Psoas muscle (tissue), 8 donors: Measurements from ENCODE around the gene YWHAG. TPM values are rescaled to one million over a fixed set of nuclear protein-coding genes. Genes with fewer than 3 reads are reported as not detected.
A peak's percentile ranks its signal among the peaks of the same experiment; 100 is the strongest.

Experiments
- ATAC-seq, 4 donors: fragments of 200-7000 bp; cut with Tn5 transposase; one replicate each; pipeline ENCODE4 v1.9.1; 2020; ENCODE audit warnings: moderate library complexity in 3 of 4, mild to moderate bottlenecking in 2 of 4
- DNase-seq, 2 donors: peaks; one replicate each; pipeline ENCODE4 v3.0.0-alpha.2; 2020
- H3K27ac ChIP-seq: fragments of 200-600 bp; one replicate; pipeline ENCODE4 v1.8.0; 2022
- H3K27me3 ChIP-seq, 3 donors: fragments of 200-600 bp in 1 of 3; one replicate each; pipeline versions ENCODE4 v1.6.1 to v1.8.0; 2013 to 2022; ENCODE audit warnings: low read length in 2 of 3, mild to moderate bottlenecking in 2 of 3, moderate library complexity in 1 of 3; ENCODE audit not compliant: insufficient read depth in 3 of 3
- H3K36me3 ChIP-seq, 2 donors: fragments of 200-600 bp in 1 of 2; one replicate each; pipeline versions ENCODE4 v1.6.1 to v1.8.0; 2013 to 2022; ENCODE audit warnings: low read depth in 1 of 2, mild to moderate bottlenecking in 1 of 2, moderate library complexity in 1 of 2; ENCODE audit not compliant: insufficient read depth in 1 of 2
- H3K4me1 ChIP-seq: fragments of 200-600 bp; one replicate; pipeline ENCODE4 v1.8.0; 2022
- H3K4me3 ChIP-seq: fragments of 200-600 bp; one replicate; pipeline ENCODE4 v1.8.0; 2022; ENCODE audit warnings: mild to moderate bottlenecking
- H3K9me3 ChIP-seq: fragments of 200-600 bp; one replicate; pipeline ENCODE4 v1.8.0; 2022
- WGBS, 3 donors: extraction: QIAGEN DNeasy Blood & Tissue Kit; methylation state at CpG; one replicate each; pipeline versions ENCODE4 v1.1.6 to v1.1.7; 2013; 5-methylcytosine and 5-hydroxymethylcytosine counted together
- intact Hi-C, 2 donors: fragments of 100-400 bp; cut with DNase I; formaldehyde crosslinking; loops; one replicate each; pipeline versions ENCODE4 v1.11.0 to v1.14.2; 2022
- polyA plus RNA-seq, 3 donors: library from polyadenylated mRNA; stranded (reverse); fragments of 200-250 nt; gene quantifications; one replicate each; pipeline ENCODE4 v1.2.3, GENCODE V29; 2013
- total RNA-seq, 4 donors: library from RNA; stranded (reverse); fragmentation: NEBNext Ultra II Directional in 2 of 4; extraction: Animal tissue kit (Norgen Biotek cat#: 25700) in 2 of 4; gene quantifications; one replicate each; pipeline versions ENCODE4 v1.2.1 to v1.2.4, GENCODE V29; 2021 to 2023
- TF ChIP-seq, protein P1 (sequence below): fragments of 200-600 bp; IDR thresholded peaks from one replicate; pipeline ENCODE4 v1.8.0; 2022; ENCODE audit warnings: antibody characterized with exemption
- donor health status: healthy with polysubstance abuse.
- donor health status: DM: no; HTN: no; CAD: no; lungs with moderate emphysema.
- donor health status: Bipolar disorder and iron deficiency.
- donor health status: healthy.
- donor health status: DM: yes; HTN: yes; CAD: no.
- donor health status: DM: no; HTN: no; CAD: no.
- donor health status: DM: no; HTN: no; CAD: no.
- donor health status: DM: yes; HTN: yes; CAD: no.

YWHAG gene
- total and polyA plus RNA-seq, 7 donors: 204 to 523 (median 398) TPM

DNA sequence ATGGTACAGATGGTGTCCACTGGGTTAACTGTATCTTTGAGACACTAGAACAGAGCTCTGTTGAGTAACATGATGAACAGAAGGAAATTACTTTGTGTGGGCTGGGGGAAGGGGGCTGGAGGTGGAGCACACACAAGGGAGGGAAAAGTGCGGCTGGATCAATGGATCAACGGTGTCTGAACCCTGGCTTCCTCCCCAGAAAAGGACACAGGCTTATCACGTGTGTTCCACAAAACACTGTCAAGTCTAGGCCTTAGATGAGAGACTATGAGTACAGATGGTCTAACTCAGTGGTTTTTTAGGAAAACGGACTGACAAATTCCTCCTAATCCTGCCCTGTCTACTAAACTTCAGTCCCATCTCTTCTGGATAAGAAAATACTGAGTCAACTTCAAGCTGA lies 28.5 kb downstream of the YWHAG start:
- intact Hi-C loops: no loop called here
- WGBS, 3 donors: 56 to 67% (median 57%) methylated on average over 4 of the region's 4 CpGs
- no peak for DNase-seq
- TF ChIP-seq, protein P1, sequence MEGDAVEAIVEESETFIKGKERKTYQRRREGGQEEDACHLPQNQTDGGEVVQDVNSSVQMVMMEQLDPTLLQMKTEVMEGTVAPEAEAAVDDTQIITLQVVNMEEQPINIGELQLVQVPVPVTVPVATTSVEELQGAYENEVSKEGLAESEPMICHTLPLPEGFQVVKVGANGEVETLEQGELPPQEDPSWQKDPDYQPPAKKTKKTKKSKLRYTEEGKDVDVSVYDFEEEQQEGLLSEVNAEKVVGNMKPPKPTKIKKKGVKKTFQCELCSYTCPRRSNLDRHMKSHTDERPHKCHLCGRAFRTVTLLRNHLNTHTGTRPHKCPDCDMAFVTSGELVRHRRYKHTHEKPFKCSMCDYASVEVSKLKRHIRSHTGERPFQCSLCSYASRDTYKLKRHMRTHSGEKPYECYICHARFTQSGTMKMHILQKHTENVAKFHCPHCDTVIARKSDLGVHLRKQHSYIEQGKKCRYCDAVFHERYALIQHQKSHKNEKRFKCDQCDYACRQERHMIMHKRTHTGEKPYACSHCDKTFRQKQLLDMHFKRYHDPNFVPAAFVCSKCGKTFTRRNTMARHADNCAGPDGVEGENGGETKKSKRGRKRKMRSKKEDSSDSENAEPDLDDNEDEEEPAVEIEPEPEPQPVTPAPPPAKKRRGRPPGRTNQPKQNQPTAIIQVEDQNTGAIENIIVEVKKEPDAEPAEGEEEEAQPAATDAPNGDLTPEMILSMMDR: no peak
- no peak for ATAC-seq
- Histone ChIP-seq H3K27me3 (no peaks in the 10 kb centered on the region), H3K27ac (peak overlapping the region; percentile 72), H3K4me3 (no peak overlapping the region), H3K9me3 (no peaks in the 10 kb centered on the region), H3K4me1 (peaks cover 79% of the 10 kb centered on the region), H3K36me3 (peaks cover 0 to 46% of the 10 kb centered on the region in 2 donors)

- TF ChIP-seq, protein P1: no peak
- WGBS, 3 donors: 88 to 91% (median 90%) methylated on average over 29 of the region's 29 CpGs
- ATAC-seq: no peak
- H3K36me3 ChIP-seq: peaks cover 0 to 51% of the 10 kb centered on the region in 2 donors
- no peaks in the 10 kb centered on the region for H3K9me3 ChIP-seq
- intact Hi-C loops: no loop called here
- no peaks in the 10 kb centered on the region for H3K27me3 ChIP-seq
- peaks cover 84% of the 10 kb centered on the region for H3K4me1 ChIP-seq
- no peak for DNase-seq
- H3K27ac ChIP-seq: peak overlapping the region; percentile 72
- H3K4me3 ChIP-seq: no peak overlapping the region
These were observed 29.3 kb downstream of the YWHAG start for GRCh38 chr7:76329479-76329878.

DNA sequence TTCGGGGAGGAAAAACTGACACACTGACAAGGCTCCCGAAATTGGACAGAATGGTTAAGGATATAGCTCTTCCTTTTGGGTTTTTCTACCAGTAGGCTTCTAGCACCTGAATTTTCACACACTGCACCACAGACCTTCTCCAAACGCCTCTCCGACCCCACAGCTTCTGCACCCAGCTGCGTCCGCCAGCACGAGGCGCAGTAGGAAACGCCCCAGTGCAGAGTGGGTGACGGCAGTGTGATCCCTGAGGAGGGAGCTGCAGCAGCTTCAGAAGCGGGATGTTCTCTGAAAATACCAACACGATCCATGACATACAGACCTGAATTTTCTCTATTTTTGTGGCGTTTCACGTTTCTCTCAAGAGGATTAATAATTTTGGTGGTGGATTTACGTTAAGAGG lies 30.4 kb downstream of the YWHAG start:
- no peak for ATAC-seq
- WGBS, 3 donors: 71 to 82% (median 72%) methylated on average over 15 of the region's 15 CpGs
- Histone ChIP-seq H3K27me3 (no peaks in the 10 kb centered on the region), H3K9me3 (no peaks in the 10 kb centered on the region), H3K27ac (peak overlapping the region; percentile 92), H3K4me1 (peaks cover 80% of the 10 kb centered on the region), H3K36me3 (peaks cover 0 to 51% of the 10 kb centered on the region in 2 donors), H3K4me3 (no peak overlapping the region)
- TF ChIP-seq, protein P1: no peak
- intact Hi-C loops: no loop called here
- no peak for DNase-seq

- no peaks in the 10 kb centered on the region for H3K9me3 ChIP-seq
- WGBS, 3 donors: 33 to 58% (median 47%) methylated on average over 7 of the region's 7 CpGs
- H3K27me3 ChIP-seq: no peaks in the 10 kb centered on the region
- H3K27ac ChIP-seq: peak overlapping the region; percentile 92
- no peak for DNase-seq
- peak overlapping the region; percentile 7 for H3K4me3 ChIP-seq
- H3K4me1 ChIP-seq: peaks cover 80% of the 10 kb centered on the region
- peaks cover 0 to 51% of the 10 kb centered on the region in 2 donors for H3K36me3 ChIP-seq
- intact Hi-C loops: no loop called here
- TF ChIP-seq, protein P1: no peak
- no peak for ATAC-seq
These were observed 31.2 kb downstream of the YWHAG start for GRCh38 chr7:76327610-76328009.

- intact Hi-C loops: no loop called here
- TF ChIP-seq, protein P1: no peak
- WGBS, 3 donors: 40 to 57% (median 44%) methylated on average over 5 of the region's 5 CpGs
These were observed 32.1 kb downstream of the YWHAG start for GRCh38 chr7:76326646-76327233.

More at GRCh38 chr7:76326646-76327233, 32.1 kb downstream of the YWHAG start:
- Histone ChIP-seq H3K27ac (peak overlapping the region; percentile 92), H3K36me3 (peaks cover 0 to 44% of the 10 kb centered on the region in 2 donors), H3K9me3 (no peaks in the 10 kb centered on the region), H3K4me1 (peaks cover 80% of the 10 kb centered on the region), H3K27me3 (no peaks in the 10 kb centered on the region), H3K4me3 (no peak overlapping the region)
- DNase-seq: no peak
- no peak for ATAC-seq
